Measurements from ENCODE around the gene CD200R1. TPM values are rescaled to one million over a fixed set of nuclear protein-coding genes. Genes with fewer than 3 reads are reported as not detected.
A peak's percentile ranks its signal among the peaks of the same experiment; 100 is the strongest.

CD200R1 gene
- total and polyA plus RNA-seq, 2 of the 13 experiments (the other 11 are each of a cell fraction or from before 2014, with no cell fraction given): 0.04 TPM; not detected in 1

DNA sequence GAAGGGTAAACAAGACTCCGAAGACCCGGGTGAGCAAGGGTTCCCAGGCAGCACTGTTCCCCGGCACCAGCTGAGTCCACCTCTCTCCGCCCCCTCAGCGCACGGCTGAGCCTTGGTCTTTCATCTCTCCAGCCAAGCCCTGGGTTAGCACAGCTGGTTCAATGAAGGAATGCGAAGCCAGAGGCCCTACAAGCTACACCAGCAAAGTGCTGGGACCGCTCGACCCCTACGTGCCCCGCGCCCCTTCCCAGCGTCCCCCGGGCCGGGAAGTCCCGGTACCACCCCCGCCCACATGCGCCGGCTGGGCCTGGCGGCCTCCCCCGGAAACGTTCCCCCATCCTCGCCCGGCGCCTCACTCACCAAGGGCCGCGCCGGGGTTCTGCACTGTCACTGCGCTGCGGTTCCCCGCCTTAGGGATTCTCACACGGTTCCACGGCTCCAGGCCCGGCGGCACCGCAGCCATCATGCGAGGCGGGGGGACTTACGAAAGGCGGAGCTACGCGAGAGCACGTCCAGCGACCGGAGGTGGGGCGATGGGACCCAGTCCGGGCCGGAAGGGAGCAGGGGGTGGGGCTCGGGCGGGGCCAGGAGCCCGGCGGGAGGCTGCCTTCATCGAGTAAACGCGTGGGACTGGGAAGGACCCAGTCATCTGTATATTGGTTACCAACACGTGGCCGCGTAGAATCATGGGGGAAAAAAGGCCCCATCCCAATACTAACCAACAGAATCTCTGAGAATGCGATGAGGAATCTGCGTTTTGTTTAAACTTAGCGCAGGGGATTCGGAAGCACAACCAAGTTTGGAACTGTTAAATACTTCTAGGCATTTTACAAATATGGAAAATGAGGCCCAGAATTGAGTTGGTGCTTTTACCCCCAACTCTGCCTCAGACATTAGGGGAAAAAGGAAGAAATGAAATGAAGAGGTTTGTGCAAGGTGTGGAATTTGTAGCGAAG is 44.6 kb upstream of the CD200R1 start (continued):
- TF ChIP-seq, protein P1, sequence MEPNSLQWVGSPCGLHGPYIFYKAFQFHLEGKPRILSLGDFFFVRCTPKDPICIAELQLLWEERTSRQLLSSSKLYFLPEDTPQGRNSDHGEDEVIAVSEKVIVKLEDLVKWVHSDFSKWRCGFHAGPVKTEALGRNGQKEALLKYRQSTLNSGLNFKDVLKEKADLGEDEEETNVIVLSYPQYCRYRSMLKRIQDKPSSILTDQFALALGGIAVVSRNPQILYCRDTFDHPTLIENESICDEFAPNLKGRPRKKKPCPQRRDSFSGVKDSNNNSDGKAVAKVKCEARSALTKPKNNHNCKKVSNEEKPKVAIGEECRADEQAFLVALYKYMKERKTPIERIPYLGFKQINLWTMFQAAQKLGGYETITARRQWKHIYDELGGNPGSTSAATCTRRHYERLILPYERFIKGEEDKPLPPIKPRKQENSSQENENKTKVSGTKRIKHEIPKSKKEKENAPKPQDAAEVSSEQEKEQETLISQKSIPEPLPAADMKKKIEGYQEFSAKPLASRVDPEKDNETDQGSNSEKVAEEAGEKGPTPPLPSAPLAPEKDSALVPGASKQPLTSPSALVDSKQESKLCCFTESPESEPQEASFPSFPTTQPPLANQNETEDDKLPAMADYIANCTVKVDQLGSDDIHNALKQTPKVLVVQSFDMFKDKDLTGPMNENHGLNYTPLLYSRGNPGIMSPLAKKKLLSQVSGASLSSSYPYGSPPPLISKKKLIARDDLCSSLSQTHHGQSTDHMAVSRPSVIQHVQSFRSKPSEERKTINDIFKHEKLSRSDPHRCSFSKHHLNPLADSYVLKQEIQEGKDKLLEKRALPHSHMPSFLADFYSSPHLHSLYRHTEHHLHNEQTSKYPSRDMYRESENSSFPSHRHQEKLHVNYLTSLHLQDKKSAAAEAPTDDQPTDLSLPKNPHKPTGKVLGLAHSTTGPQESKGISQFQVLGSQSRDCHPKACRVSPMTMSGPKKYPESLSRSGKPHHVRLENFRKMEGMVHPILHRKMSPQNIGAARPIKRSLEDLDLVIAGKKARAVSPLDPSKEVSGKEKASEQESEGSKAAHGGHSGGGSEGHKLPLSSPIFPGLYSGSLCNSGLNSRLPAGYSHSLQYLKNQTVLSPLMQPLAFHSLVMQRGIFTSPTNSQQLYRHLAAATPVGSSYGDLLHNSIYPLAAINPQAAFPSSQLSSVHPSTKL (CRISPR knock-in tag; IDR thresholded peaks at IDR 0.05): peak; percentile 57
- TF ChIP-seq, protein P2, sequence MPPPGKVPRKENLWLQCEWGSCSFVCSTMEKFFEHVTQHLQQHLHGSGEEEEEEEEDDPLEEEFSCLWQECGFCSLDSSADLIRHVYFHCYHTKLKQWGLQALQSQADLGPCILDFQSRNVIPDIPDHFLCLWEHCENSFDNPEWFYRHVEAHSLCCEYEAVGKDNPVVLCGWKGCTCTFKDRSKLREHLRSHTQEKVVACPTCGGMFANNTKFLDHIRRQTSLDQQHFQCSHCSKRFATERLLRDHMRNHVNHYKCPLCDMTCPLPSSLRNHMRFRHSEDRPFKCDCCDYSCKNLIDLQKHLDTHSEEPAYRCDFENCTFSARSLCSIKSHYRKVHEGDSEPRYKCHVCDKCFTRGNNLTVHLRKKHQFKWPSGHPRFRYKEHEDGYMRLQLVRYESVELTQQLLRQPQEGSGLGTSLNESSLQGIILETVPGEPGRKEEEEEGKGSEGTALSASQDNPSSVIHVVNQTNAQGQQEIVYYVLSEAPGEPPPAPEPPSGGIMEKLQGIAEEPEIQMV (CRISPR knock-in tag; IDR thresholded peaks at IDR 0.05; ENCODE audit: low read depth): peak; percentile 46; the same call in 1 of the 2 replicates
- TF ChIP-seq SIN3B (IDR thresholded peaks at IDR 0.05; ENCODE audit: low read length) (no peak), ZNF431 (CRISPR knock-in tag; IDR thresholded peaks at IDR 0.05; ENCODE audit: borderline replicate concordance, low read depth) (peak; percentile 34), TOE1 (CRISPR knock-in tag; IDR thresholded peaks at IDR 0.05) (no peak; the same call in 1 of the 2 replicates), ZNF383 (CRISPR knock-in tag; IDR thresholded peaks at IDR 0.05; ENCODE audit: borderline replicate concordance) (no peak), TAF15 (IDR thresholded peaks at IDR 0.05; ENCODE audit: low read depth, low read length, poor library complexity, severe bottlenecking) (peak; percentile 73), SMARCC2 (IDR thresholded peaks at IDR 0.05) (no peak)
- TF ChIP-seq, protein P3, sequence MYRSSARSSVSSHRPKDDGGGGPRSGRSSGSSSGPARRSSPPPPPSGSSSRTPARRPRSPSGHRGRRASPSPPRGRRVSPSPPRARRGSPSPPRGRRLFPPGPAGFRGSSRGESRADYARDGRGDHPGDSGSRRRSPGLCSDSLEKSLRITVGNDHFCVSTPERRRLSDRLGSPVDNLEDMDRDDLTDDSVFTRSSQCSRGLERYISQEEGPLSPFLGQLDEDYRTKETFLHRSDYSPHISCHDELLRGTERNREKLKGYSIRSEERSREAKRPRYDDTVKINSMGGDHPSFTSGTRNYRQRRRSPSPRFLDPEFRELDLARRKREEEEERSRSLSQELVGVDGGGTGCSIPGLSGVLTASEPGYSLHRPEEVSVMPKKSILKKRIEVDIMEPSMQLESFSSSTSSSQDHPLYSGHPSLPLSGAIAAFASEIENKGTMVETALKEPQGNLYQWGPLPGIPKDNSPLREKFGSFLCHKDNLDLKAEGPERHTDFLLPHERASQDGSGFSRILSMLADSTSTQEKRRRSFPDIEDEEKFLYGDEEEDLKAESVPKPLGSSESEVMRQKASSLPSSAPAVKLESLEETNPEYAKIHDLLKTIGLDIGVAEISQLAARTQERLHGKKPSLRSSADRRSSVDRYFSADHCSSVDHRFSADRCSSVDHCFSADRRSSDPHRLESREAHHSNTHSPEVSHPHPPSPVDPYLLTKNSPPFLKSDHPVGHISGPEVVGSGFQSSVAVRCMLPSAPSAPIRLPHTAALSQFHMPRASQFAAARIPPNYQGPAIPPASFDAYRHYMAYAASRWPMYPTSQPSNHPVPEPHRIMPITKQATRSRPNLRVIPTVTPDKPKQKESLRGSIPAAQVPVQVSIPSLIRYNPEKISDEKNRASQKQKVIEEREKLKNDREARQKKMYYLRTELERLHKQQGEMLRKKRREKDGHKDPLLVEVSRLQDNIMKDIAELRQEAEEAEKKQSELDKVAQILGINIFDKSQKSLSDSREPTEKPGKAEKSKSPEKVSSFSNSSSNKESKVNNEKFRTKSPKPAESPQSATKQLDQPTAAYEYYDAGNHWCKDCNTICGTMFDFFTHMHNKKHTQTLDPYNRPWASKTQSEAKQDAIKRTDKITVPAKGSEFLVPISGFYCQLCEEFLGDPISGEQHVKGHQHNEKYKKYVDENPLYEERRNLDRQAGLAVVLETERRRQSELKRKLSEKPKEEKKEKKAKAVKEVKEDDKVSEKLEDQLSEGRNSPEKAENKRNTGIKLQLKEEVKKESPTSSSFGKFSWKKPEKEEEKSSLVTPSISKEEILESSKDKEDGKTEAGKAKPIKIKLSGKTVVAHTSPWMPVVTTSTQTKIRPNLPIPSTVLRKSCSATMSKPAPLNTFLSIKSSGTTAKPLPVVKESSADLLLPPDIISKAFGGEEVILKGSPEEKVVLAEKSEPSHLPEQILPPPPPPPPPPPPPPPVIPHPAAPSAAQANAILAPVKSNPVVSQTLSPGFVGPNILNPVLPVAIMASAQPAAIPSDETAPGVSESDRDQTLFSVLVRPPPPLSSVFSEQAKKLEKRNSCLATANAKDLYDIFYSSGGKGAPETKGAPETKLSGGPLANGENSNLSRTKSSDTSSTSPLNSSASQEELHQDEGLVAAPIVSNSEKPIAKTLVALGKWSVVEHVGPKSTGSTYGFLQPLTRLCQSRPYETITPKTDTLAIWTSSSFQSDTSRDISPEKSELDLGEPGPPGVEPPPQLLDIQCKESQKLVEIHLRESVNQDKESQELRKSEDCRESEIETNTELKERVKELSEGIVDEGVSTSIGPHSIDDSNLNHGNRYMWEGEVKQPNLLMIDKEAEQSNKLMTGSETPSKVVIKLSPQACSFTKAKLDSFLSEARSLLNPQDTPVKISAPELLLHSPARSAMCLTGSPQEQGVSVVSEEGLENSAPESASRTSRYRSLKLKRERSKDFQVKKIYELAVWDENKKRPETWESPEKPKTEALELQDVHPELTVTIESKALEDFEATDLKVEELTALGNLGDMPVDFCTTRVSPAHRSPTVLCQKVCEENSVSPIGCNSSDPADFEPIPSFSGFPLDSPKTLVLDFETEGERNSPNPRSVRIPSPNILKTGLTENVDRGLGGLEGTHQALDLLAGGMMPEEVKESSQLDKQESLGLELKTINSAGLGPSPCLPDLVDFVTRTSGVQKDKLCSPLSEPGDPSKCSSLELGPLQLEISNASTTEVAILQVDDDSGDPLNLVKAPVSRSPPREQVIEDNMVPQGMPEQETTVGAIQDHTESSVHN (CRISPR knock-in tag; IDR thresholded peaks at IDR 0.05): no peak; the same call in 1 of the 2 replicates
- TF ChIP-seq, protein P4, sequence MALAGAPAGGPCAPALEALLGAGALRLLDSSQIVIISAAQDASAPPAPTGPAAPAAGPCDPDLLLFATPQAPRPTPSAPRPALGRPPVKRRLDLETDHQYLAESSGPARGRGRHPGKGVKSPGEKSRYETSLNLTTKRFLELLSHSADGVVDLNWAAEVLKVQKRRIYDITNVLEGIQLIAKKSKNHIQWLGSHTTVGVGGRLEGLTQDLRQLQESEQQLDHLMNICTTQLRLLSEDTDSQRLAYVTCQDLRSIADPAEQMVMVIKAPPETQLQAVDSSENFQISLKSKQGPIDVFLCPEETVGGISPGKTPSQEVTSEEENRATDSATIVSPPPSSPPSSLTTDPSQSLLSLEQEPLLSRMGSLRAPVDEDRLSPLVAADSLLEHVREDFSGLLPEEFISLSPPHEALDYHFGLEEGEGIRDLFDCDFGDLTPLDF (CRISPR knock-in tag; IDR thresholded peaks at IDR 0.05): 0 out of 2 replicates have a peak, but pooled peaks have one; percentile 5

All from HepG2 (cell line).